Measurements from ENCODE around the gene WFDC1. TPM values are rescaled to one million over a fixed set of nuclear protein-coding genes. Genes with fewer than 3 reads are reported as not detected.

The WFDC1 gene
- total and polyA plus RNA-seq, 5 donors, result 0.34 to 1.6 (median 1.1) TPM

Other genes starting within 250 kb of the WFDC1 start
- 100 to 1,000 TPM in 2 of 4 donors, 10 to 100 TPM in 2; 88.1 to 112 (median 102) TPM for gene MBTPS1, start 177.9 kb upstream of the WFDC1 start, total RNA-seq
- 59.3 TPM for gene MBTPS1, start 177.9 kb upstream of the WFDC1 start, polyA plus RNA-seq
- 10 to 100 TPM; 19.8 to 34.8 (median 26.5) TPM for gene HSDL1, start 149.7 kb upstream of the WFDC1 start, total RNA-seq
- gene HSDL1, start 149.7 kb upstream of the WFDC1 start, polyA plus RNA-seq, result 15.0 TPM
- gene DNAAF1, start 149.6 kb upstream of the WFDC1 start, total RNA-seq, result under 1 TPM in 2 of 4 donors, not detected in 2; 0.14 to 0.28 TPM
- 0.68 TPM for gene DNAAF1, start 149.6 kb upstream of the WFDC1 start, polyA plus RNA-seq
- 10 to 100 TPM; 26.0 to 31.1 (median 28.4) TPM for gene TAF1C, start 107.8 kb upstream of the WFDC1 start, total RNA-seq
- 36.2 TPM for gene TAF1C, start 107.8 kb upstream of the WFDC1 start, polyA plus RNA-seq
- gene ADAD2, start 103.7 kb upstream of the WFDC1 start, total RNA-seq, result under 1 TPM in 3 of 4 donors, not detected in 1; 0.38 to 0.62 (median 0.60) TPM
- gene ADAD2, start 103.7 kb upstream of the WFDC1 start, polyA plus RNA-seq, result 2.9 TPM
- gene KCNG4, start 54.9 kb upstream of the WFDC1 start, total RNA-seq, result not detected
- gene KCNG4, start 54.9 kb upstream of the WFDC1 start, polyA plus RNA-seq, result not detected
- gene ATP2C2, start 73.7 kb downstream of the WFDC1 start, total RNA-seq, result not detected
- not detected for gene ATP2C2, start 73.7 kb downstream of the WFDC1 start, polyA plus RNA-seq
- 1 to 10 TPM; 5.3 to 7.6 (median 6.0) TPM for gene MEAK7, start 209.8 kb downstream of the WFDC1 start, total RNA-seq
- 2.9 TPM for gene MEAK7, start 209.8 kb downstream of the WFDC1 start, polyA plus RNA-seq